IMR-90 (cell line): Measurements from ENCODE around the gene ELAVL1. TPM values are rescaled to one million over a fixed set of nuclear protein-coding genes. Genes with fewer than 3 reads are reported as not detected.

Experiments
- ATAC-seq: fragments of 200-7000 bp; cut with Tn5 transposase; 2 replicates; pipeline ENCODE4 v1.9.1; 2020; ENCODE audit warnings: low read depth, mild to moderate bottlenecking, moderate library complexity
- BruUV-seq: library from RNA; stranded (reverse); fragments of 400-500 nt; replicated peaks from 2 replicates; lab custom pipeline; 2021; lab: Mats Ljungman, UMichigan
- CTCF ChIA-PET: fragments of 300-600 bp; formaldehyde crosslinking; extraction: SDS; loops from one replicate; lab custom pipeline; 2021; ENCODE audit warnings: antibody characterized with exemption; lab: Yijun Ruan, JAX
- POLR2A ChIA-PET: fragments of 300-600 bp; sonication (Branson Sonifier 250); formaldehyde crosslinking; loops from one replicate; lab custom pipeline; 2022; ENCODE audit warnings: antibody characterized with exemption; ENCODE audit not compliant: unreplicated experiment; lab: Charles Lee
- DNase-seq: peaks from one replicate; pipeline ENCODE4 v3.0.0; 2013
- H2AFZ ChIP-seq: replicated peaks from 2 replicates; pipeline ENCODE3; 2013; ENCODE audit warnings: low read length, mild to moderate bottlenecking; ENCODE audit not compliant: poor library complexity
- H2AK5ac ChIP-seq: 2 replicates; pipeline ENCODE4 v1.6.1; 2013; ENCODE audit warnings: low read depth, low read length, inconsistent platforms
- H2AK9ac ChIP-seq: replicated peaks from 2 replicates; pipeline ENCODE3; 2013; ENCODE audit warnings: mild to moderate bottlenecking, low read depth, low read length, moderate library complexity; ENCODE audit not compliant: poor library complexity
- H2BK120ac ChIP-seq: 2 replicates; pipeline ENCODE4 v1.6.1; 2013; ENCODE audit warnings: low read depth, low read length, inconsistent platforms
- H2BK15ac ChIP-seq: 3 replicates; pipeline ENCODE4 v1.6.1; 2013; ENCODE audit warnings: low read depth, low read length, inconsistent platforms
- H2BK20ac ChIP-seq: 2 replicates; pipeline ENCODE4 v1.6.1; 2013; ENCODE audit warnings: low read depth, mild to moderate bottlenecking, inconsistent platforms, low read length, moderate library complexity
- H2BK5ac ChIP-seq: 2 replicates; pipeline ENCODE4 v1.6.1; 2013; ENCODE audit warnings: mild to moderate bottlenecking, low read depth, low read length, inconsistent platforms; ENCODE audit not compliant: poor library complexity, severe bottlenecking
- H3K14ac ChIP-seq: replicated peaks from 2 replicates; pipeline ENCODE4 v1.6.1; 2013; ENCODE audit warnings: low read depth, low read length, inconsistent platforms
- H3K18ac ChIP-seq: 2 replicates; pipeline ENCODE4 v1.6.1; 2013; ENCODE audit warnings: low read depth, low read length, control low read depth
- H3K23ac ChIP-seq: 2 replicates; pipeline ENCODE4 v1.6.1; 2013; ENCODE audit warnings: low read depth, low read length, inconsistent platforms
- H3K27ac ChIP-seq: 2 replicates; pipeline ENCODE4 v1.5.1; 2013; ENCODE audit warnings: mild to moderate bottlenecking, control low read depth, low read length; ENCODE audit not compliant: insufficient read depth
- H3K27me3 ChIP-seq: 2 replicates; pipeline ENCODE4 v1.6.1; 2013; ENCODE audit warnings: low read length; ENCODE audit not compliant: control insufficient read depth, insufficient read depth
- H3K36me3 ChIP-seq: 2 replicates; pipeline ENCODE4 v1.6.1; 2013; ENCODE audit warnings: low read length, mixed read lengths; ENCODE audit not compliant: control insufficient read depth, insufficient read depth
- H3K4ac ChIP-seq: 2 replicates; pipeline ENCODE4 v1.6.1; 2013; ENCODE audit warnings: low read depth, low read length, inconsistent platforms
- H3K4me1 ChIP-seq: 2 replicates; pipeline ENCODE4 v1.6.1; 2013; ENCODE audit warnings: low read length, mixed read lengths; ENCODE audit not compliant: control insufficient read depth, insufficient read depth
- H3K4me2 ChIP-seq: 2 replicates; pipeline ENCODE4 v1.6.1; 2013; ENCODE audit warnings: low read depth, mild to moderate bottlenecking, control low read depth, low read length, moderate library complexity
- H3K4me3 ChIP-seq: 2 replicates; pipeline ENCODE4 v1.5.1; 2013; ENCODE audit warnings: low read depth, mild to moderate bottlenecking, control low read depth, low read length, moderate library complexity; ENCODE audit not compliant: insufficient read depth
- H3K56ac ChIP-seq: 2 replicates; pipeline ENCODE4 v1.6.1; 2013; ENCODE audit warnings: low read length, inconsistent platforms; ENCODE audit not compliant: insufficient read depth; ENCODE audit errors: extremely low read depth
- H3K79me1 ChIP-seq, 2 experiments: 2 replicates each; pipeline ENCODE4 v1.6.1; 2013; ENCODE audit warnings: low read length in 2 of 2, inconsistent platforms in 1 of 2, low read depth in 1 of 2
- H3K9ac ChIP-seq: 2 replicates; pipeline ENCODE4 v1.6.1; 2013; ENCODE audit warnings: low read depth, low read length, control low read depth
- H3K9me1 ChIP-seq: 2 replicates; pipeline ENCODE4 v1.6.1; 2013; ENCODE audit warnings: low read length, inconsistent platforms; ENCODE audit not compliant: insufficient read depth
- H3K9me3 ChIP-seq: 2 replicates; pipeline ENCODE4 v1.6.1; 2013; ENCODE audit warnings: low read length; ENCODE audit not compliant: control insufficient read depth, insufficient read depth
- H4K20me1 ChIP-seq: 2 replicates; pipeline ENCODE4 v1.6.1; 2013; ENCODE audit warnings: low read length, inconsistent platforms; ENCODE audit not compliant: insufficient read depth
- H4K5ac ChIP-seq: 2 replicates; pipeline ENCODE4 v1.6.1; 2013; ENCODE audit warnings: mild to moderate bottlenecking, low read depth, low read length, control low read depth
- H4K8ac ChIP-seq, 2 experiments: 2 replicates each; pipeline ENCODE4 v1.6.1; 2013; ENCODE audit warnings: low read depth in 2 of 2, low read length in 2 of 2, control low read depth in 1 of 2, inconsistent platforms in 1 of 2
- H4K91ac ChIP-seq: 2 replicates; pipeline ENCODE4 v1.6.1; 2013; ENCODE audit warnings: low read depth, low read length, inconsistent platforms; ENCODE audit not compliant: insufficient read depth
- BHLHE40 ChIP-seq: fragments of 150-350 bp; IDR thresholded peaks from 2 replicates; pipeline ENCODE4 v1.6.1; 2016; ENCODE audit warnings: mild to moderate bottlenecking, low read depth, low read length
- CHD1 ChIP-seq: IDR thresholded peaks from 2 replicates; pipeline ENCODE4 v1.6.1; 2012; ENCODE audit warnings: low read depth, low read length, improper control_type of control experiment
- MAFK ChIP-seq: IDR thresholded peaks from 2 replicates; pipeline ENCODE4 v1.6.1; 2012; ENCODE audit warnings: low read depth, low read length, improper control_type of control experiment
- MXI1 ChIP-seq: IDR thresholded peaks from 2 replicates; pipeline ENCODE4 v1.6.1; 2012; ENCODE audit warnings: low read depth, mild to moderate bottlenecking, low read length, moderate library complexity, borderline replicate concordance
- NFE2L2 ChIP-seq: fragments of 150-350 bp; IDR thresholded peaks from 2 replicates; pipeline ENCODE4 v1.6.1; 2016; ENCODE audit warnings: low read depth, mild to moderate bottlenecking, low read length
- POLR2A ChIP-seq: IDR thresholded peaks from 2 replicates; pipeline ENCODE4 v1.6.1; 2012; ENCODE audit warnings: mild to moderate bottlenecking, low read depth, low read length
- RAD21 ChIP-seq: IDR thresholded peaks from 2 replicates; pipeline ENCODE4 v1.6.1; 2012; ENCODE audit warnings: low read length, improper control_type of control experiment
- RFX5 ChIP-seq: IDR thresholded peaks from 2 replicates; pipeline ENCODE4 v1.8.0; 2012; ENCODE audit warnings: low read depth, mild to moderate bottlenecking, low read length, moderate library complexity
- SMC3 ChIP-seq: fragments of 150-350 bp; IDR thresholded peaks from 2 replicates; pipeline ENCODE4 v1.6.1; 2016; ENCODE audit warnings: low read depth, mild to moderate bottlenecking, antibody characterized with exemption, low read length, moderate library complexity
- WGBS, 2 experiments: methylation state at CpG; one replicate each; pipeline versions ENCODE4 v1.1.5 to v1.1.7; 2013; ENCODE audit warnings: missing lambda C conversion rate in 2 of 2; ENCODE audit not compliant: insufficient read length in 1 of 2; ENCODE audit errors: extremely low coverage in 2 of 2; 5-methylcytosine and 5-hydroxymethylcytosine counted together
- dilution Hi-C: fragments of 300-500 bp; cut with HindIII; formaldehyde crosslinking; loops from one replicate; pipeline ENCODE4 v1.14.3; 2018; ENCODE audit warnings: low sequenced_read_pairs; ENCODE audit not compliant: unreplicated experiment
- in situ Hi-C: fragments of 300-500 bp; cut with MboI; formaldehyde crosslinking; loops from 3 replicates; pipeline ENCODE4 v1.14.3; 2019; ENCODE audit warnings: low sequenced_read_pairs, inconsistent platforms, mixed read lengths
- intact Hi-C: fragments of 100-400 bp; cut with micrococcal nuclease; formaldehyde crosslinking; loops from 2 replicates; pipeline ENCODE4 v1.10.0; 2022
- polyA plus RNA-seq, 3 experiments: library from polyadenylated mRNA; depleted of rRNA; stranded (reverse); fragments of >200 nt; gene quantifications; 2 replicates each; pipeline ENCODE4 v1.2.3, GENCODE V29; 2012; ENCODE audit warnings: low replicate concordance in 1 of 3
- total RNA-seq: library from RNA; depleted of rRNA; stranded (reverse); fragments of >200 nt; gene quantifications from 2 replicates; pipeline ENCODE4 v1.2.3, GENCODE V29; 2012
- TF ChIP-seq, protein P1 (sequence below): conservative IDR thresholded peaks from 2 replicates; pipeline ENCODE4 v1.5.1; 2012; ENCODE audit warnings: mild to moderate bottlenecking, low read depth, low read length, improper control_type of control experiment
- TF ChIP-seq, protein P2 (sequence below): fragments of 150-350 bp; IDR thresholded peaks from 2 replicates; pipeline ENCODE4 v1.6.1; 2017; ENCODE audit warnings: mild to moderate bottlenecking, antibody characterized with exemption, low read length, low read depth
- TF ChIP-seq, protein P3 (sequence below): fragments of 150-350 bp; IDR thresholded peaks from 2 replicates; pipeline ENCODE4 v1.6.1; 2016; ENCODE audit warnings: low read depth, mild to moderate bottlenecking, low read length, moderate library complexity, borderline replicate concordance

The ELAVL1 gene
- total and polyA plus RNA-seq, 2 of the 4 experiments (the other 2 are of a cell fraction): 55.6 to 59.0 TPM

DNA sequence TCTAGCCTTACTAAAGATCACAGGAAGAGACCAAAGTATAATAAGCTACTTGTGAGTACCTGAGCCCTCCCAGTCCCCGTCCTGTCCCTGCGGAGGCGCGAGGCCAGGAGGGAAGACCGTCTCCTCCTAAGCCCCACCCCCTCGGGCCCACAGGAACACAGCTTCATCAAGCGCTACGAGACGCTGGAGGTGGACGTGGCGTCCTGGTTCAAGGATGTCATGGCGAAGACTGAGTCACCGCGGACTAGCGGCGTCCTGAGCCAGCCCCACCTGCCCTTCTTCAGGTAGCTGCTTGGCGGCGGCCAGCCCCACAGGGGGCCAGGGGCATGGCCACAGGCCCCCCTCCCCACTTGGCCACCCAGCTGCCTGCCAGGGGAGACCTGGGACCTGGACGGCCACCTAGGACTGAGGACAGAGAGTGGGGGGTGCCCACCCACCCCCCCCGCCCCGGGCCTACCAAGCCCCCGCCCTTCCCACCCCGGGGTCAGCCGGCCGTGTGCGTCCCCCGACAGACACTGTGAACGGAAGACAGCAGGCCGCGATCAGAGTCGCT, 93.2 kb downstream of the ELAVL1 start:
- no peak overlapping the region for H3K27ac ChIP-seq
- H3K4me3 ChIP-seq: no peak overlapping the region
- H3K4me2 ChIP-seq: no peak overlapping the region
- peaks cover 11% of the 10 kb centered on the region for H3K27me3 ChIP-seq
- H3K14ac ChIP-seq: no peak overlapping the region
- no peak overlapping the region for H4K8ac ChIP-seq
- no peak overlapping the region for H2BK20ac ChIP-seq
- in situ Hi-C loops (no loop called here), dilution Hi-C loops (no loop called here), intact Hi-C loops (no loop called here)
- no peak overlapping the region for H2BK5ac ChIP-seq
- 93% methylated on average over 4 of the region's 31 CpGs; no CpG with 5 or more reads in 1 of the 2 experiments for WGBS, 2 experiments
- H3K56ac ChIP-seq: no peak overlapping the region
- no peak overlapping the region for H4K91ac ChIP-seq
- H3K9me1 ChIP-seq: no peaks in the 10 kb centered on the region; the same call in 1 of the 2 replicates
- H4K5ac ChIP-seq: no peak overlapping the region
- no peak overlapping the region for H2BK120ac ChIP-seq
- H3K23ac ChIP-seq: no peak overlapping the region
- no peaks in the 10 kb centered on the region for H3K9me3 ChIP-seq
- H3K79me1 ChIP-seq: peaks cover 0 to 18% of the 10 kb centered on the region in 2 experiments; a peak in 2 of 4 replicates
- no peak overlapping the region for H2AK9ac ChIP-seq
- ChIA-PET POLR2A (no interaction called here), CTCF (no interaction called here)
- BruUV-seq: no TSS peak
- TF ChIP-seq MXI1: no peak
- TF ChIP-seq RAD21: no peak
- no peak for TF ChIP-seq NFE2L2
- TF ChIP-seq BHLHE40: no peak
- TF ChIP-seq, protein P1, sequence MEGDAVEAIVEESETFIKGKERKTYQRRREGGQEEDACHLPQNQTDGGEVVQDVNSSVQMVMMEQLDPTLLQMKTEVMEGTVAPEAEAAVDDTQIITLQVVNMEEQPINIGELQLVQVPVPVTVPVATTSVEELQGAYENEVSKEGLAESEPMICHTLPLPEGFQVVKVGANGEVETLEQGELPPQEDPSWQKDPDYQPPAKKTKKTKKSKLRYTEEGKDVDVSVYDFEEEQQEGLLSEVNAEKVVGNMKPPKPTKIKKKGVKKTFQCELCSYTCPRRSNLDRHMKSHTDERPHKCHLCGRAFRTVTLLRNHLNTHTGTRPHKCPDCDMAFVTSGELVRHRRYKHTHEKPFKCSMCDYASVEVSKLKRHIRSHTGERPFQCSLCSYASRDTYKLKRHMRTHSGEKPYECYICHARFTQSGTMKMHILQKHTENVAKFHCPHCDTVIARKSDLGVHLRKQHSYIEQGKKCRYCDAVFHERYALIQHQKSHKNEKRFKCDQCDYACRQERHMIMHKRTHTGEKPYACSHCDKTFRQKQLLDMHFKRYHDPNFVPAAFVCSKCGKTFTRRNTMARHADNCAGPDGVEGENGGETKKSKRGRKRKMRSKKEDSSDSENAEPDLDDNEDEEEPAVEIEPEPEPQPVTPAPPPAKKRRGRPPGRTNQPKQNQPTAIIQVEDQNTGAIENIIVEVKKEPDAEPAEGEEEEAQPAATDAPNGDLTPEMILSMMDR: no peak
- TF ChIP-seq MAFK: no peak
- TF ChIP-seq SMC3: no peak
- TF ChIP-seq, protein P2, sequence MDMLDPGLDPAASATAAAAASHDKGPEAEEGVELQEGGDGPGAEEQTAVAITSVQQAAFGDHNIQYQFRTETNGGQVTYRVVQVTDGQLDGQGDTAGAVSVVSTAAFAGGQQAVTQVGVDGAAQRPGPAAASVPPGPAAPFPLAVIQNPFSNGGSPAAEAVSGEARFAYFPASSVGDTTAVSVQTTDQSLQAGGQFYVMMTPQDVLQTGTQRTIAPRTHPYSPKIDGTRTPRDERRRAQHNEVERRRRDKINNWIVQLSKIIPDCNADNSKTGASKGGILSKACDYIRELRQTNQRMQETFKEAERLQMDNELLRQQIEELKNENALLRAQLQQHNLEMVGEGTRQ: no peak
- TF ChIP-seq POLR2A: no peak
- no peak for TF ChIP-seq RFX5
- TF ChIP-seq, protein P3, sequence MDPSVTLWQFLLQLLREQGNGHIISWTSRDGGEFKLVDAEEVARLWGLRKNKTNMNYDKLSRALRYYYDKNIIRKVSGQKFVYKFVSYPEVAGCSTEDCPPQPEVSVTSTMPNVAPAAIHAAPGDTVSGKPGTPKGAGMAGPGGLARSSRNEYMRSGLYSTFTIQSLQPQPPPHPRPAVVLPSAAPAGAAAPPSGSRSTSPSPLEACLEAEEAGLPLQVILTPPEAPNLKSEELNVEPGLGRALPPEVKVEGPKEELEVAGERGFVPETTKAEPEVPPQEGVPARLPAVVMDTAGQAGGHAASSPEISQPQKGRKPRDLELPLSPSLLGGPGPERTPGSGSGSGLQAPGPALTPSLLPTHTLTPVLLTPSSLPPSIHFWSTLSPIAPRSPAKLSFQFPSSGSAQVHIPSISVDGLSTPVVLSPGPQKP: no peak
- TF ChIP-seq CHD1: no peak
- H3K4ac ChIP-seq: no peak overlapping the region
- peaks cover 23% of the 10 kb centered on the region for H4K20me1 ChIP-seq
- H2BK15ac ChIP-seq: no peak overlapping the region
- H2AFZ ChIP-seq: no peak overlapping the region
- ATAC-seq (no peak), DNase-seq (no peak)
- H2AK5ac ChIP-seq: no peak overlapping the region
- H3K4me1 ChIP-seq: peaks cover 7% of the 10 kb centered on the region; the same call in 1 of the 2 replicates
- no peak overlapping the region for H3K9ac ChIP-seq
- no peak overlapping the region for H3K18ac ChIP-seq
- peaks cover 28% of the 10 kb centered on the region for H3K36me3 ChIP-seq
